ENCODE measurements around the gene SUCLA2. TPM values are rescaled to one million over a fixed set of nuclear protein-coding genes. Genes with fewer than 3 reads are reported as not detected.

The SUCLA2 gene
- total RNA-seq, 1 experiment from 2014 or later, result 39.1 TPM

DNA sequence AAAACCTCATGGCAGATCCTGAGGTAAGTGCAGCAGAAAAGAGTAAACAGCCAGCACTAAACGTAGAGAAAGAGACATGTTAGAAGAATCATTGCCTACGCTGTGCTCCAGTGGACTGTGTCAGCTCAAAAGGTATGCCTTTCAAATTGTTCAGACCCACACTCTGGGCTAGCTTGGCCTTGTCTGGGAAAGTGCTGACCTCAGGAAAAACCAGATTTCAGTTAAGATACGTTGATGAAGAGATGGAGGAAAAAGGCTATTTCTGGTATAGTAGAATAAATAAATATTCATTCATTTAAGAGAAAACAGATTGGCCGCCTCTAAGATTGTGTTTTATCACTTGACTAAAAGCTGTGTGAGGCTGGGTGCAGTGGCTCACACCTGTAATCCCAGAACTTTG, 9.6 kb upstream of the SUCLA2 start:
- intact Hi-C loops (cut with micrococcal nuclease), result no loop called here
- Histone ChIP-seq H3K4me2 (ENCODE audit: low read length) (no peak overlapping the region), H4K20me1 (ENCODE audit: insufficient read depth) (no peaks in the 10 kb centered on the region), H3K4me3 (replicated peaks in 1 of 2; ENCODE audit: low read depth in 1 of 2, low read length in 2 of 2) (no peak overlapping the region), H2AFZ (ENCODE audit: low read depth, low read length, poor library complexity, severe bottlenecking) (no peak overlapping the region), H3K27me3 (ENCODE audit: insufficient read depth, low read length) (no peaks in the 10 kb centered on the region), H3K27ac (ENCODE audit: low read depth, low read length) (no peak overlapping the region), H3K36me3 (ENCODE audit: control insufficient read depth in 1 of 2, insufficient read depth in 2 of 2, low read length in 2 of 2) (no peaks in the 10 kb centered on the region), H3K9ac (ENCODE audit: low read length) (no peak overlapping the region), H3K9me2 (ENCODE audit: insufficient read depth) (no peaks in the 10 kb centered on the region), H3K4me1 (ENCODE audit: control insufficient read depth in 1 of 2, insufficient read depth in 2 of 2, low read length in 2 of 2) (peaks cover 0 to 9% of the 10 kb centered on the region in 2 experiments; a peak in 1 of 4 replicates), H3K79me2 (ENCODE audit: insufficient read depth, low read length) (no peaks in the 10 kb centered on the region), H3K9me3 (ENCODE audit: control insufficient read depth in 1 of 2, insufficient read depth in 1 of 2, low read depth in 1 of 2, low read length in 2 of 2) (no peaks in the 10 kb centered on the region)
- DNase-seq (ENCODE audit: low read depth, low spot score), result no peak
- ChIA-PET CTCF (no interaction called here), RAD21 (ENCODE audit: low non-redundant PET in 1 of 2, low total read pairs in 2 of 2, uncharacterized antibody in 2 of 2, unreplicated experiment in 2 of 2) (no interaction called here), POLR2A (no interaction called here)
- BruUV-seq (replicated peaks), result no TSS peak
- no peak for ATAC-seq
- TF ChIP-seq EGR1 (IDR thresholded peaks at IDR 0.05; ENCODE audit: low read depth), result no peak
- TF ChIP-seq YY1 (IDR thresholded peaks at IDR 0.05; ENCODE audit: extremely low read depth, insufficient replicate concordance, low read depth, low read length), result no peak
- no peak for TF ChIP-seq CBX3 (IDR thresholded peaks at IDR 0.05; ENCODE audit: low read depth)
- TF ChIP-seq, protein P1, sequence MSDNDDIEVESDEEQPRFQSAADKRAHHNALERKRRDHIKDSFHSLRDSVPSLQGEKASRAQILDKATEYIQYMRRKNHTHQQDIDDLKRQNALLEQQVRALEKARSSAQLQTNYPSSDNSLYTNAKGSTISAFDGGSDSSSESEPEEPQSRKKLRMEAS (IDR thresholded peaks at IDR 0.05), result no peak
- no peak for TF ChIP-seq POLR2A (IDR thresholded peaks at IDR 0.05; ENCODE audit: borderline replicate concordance, extremely low read depth, insufficient read depth, insufficient read length)
- TF ChIP-seq ZNF274 (IDR thresholded peaks at IDR 0.05; ENCODE audit: low read depth, low read length), result no peak
- no peak for TF ChIP-seq SRF (IDR thresholded peaks at IDR 0.05; ENCODE audit: low read depth)
- TF ChIP-seq, protein P2, sequence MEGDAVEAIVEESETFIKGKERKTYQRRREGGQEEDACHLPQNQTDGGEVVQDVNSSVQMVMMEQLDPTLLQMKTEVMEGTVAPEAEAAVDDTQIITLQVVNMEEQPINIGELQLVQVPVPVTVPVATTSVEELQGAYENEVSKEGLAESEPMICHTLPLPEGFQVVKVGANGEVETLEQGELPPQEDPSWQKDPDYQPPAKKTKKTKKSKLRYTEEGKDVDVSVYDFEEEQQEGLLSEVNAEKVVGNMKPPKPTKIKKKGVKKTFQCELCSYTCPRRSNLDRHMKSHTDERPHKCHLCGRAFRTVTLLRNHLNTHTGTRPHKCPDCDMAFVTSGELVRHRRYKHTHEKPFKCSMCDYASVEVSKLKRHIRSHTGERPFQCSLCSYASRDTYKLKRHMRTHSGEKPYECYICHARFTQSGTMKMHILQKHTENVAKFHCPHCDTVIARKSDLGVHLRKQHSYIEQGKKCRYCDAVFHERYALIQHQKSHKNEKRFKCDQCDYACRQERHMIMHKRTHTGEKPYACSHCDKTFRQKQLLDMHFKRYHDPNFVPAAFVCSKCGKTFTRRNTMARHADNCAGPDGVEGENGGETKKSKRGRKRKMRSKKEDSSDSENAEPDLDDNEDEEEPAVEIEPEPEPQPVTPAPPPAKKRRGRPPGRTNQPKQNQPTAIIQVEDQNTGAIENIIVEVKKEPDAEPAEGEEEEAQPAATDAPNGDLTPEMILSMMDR (IDR thresholded peaks at IDR 0.05 in 2 of 3, conservative IDR thresholded peaks at IDR 0.05 in 1 of 3; ENCODE audit: borderline replicate concordance in 1 of 3, insufficient read depth in 1 of 3, low read depth in 2 of 3, low read length in 2 of 3), result no peak
- TF ChIP-seq EZH2phosphoT487 (IDR thresholded peaks at IDR 0.05; ENCODE audit: borderline replicate concordance), result no peak
- TF ChIP-seq POLR2AphosphoS5 (IDR thresholded peaks at IDR 0.05; ENCODE audit: low read depth, low read length), result no peak
- TF ChIP-seq EZH2 (IDR thresholded peaks at IDR 0.05), result no peak
- TF ChIP-seq SIN3A (IDR thresholded peaks at IDR 0.05; ENCODE audit: low read depth), result no peak
- TF ChIP-seq, protein P3, sequence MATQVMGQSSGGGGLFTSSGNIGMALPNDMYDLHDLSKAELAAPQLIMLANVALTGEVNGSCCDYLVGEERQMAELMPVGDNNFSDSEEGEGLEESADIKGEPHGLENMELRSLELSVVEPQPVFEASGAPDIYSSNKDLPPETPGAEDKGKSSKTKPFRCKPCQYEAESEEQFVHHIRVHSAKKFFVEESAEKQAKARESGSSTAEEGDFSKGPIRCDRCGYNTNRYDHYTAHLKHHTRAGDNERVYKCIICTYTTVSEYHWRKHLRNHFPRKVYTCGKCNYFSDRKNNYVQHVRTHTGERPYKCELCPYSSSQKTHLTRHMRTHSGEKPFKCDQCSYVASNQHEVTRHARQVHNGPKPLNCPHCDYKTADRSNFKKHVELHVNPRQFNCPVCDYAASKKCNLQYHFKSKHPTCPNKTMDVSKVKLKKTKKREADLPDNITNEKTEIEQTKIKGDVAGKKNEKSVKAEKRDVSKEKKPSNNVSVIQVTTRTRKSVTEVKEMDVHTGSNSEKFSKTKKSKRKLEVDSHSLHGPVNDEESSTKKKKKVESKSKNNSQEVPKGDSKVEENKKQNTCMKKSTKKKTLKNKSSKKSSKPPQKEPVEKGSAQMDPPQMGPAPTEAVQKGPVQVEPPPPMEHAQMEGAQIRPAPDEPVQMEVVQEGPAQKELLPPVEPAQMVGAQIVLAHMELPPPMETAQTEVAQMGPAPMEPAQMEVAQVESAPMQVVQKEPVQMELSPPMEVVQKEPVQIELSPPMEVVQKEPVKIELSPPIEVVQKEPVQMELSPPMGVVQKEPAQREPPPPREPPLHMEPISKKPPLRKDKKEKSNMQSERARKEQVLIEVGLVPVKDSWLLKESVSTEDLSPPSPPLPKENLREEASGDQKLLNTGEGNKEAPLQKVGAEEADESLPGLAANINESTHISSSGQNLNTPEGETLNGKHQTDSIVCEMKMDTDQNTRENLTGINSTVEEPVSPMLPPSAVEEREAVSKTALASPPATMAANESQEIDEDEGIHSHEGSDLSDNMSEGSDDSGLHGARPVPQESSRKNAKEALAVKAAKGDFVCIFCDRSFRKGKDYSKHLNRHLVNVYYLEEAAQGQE (IDR thresholded peaks at IDR 0.05; ENCODE audit: low read depth), result no peak
- no peak for TF ChIP-seq FOSL1 (IDR thresholded peaks at IDR 0.05; ENCODE audit: low read depth)
- no peak for TF ChIP-seq SP1 (IDR thresholded peaks at IDR 0.05; ENCODE audit: low read depth)
- TF ChIP-seq, protein P4, sequence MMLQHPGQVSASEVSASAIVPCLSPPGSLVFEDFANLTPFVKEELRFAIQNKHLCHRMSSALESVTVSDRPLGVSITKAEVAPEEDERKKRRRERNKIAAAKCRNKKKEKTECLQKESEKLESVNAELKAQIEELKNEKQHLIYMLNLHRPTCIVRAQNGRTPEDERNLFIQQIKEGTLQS (IDR thresholded peaks at IDR 0.05), result no peak
